H1 (cell line): ENCODE measurements around the gene RAP1A.

ENCODE experiments used
- EGR1 ChIP-seq: IDR thresholded peaks from 2 replicates; pipeline ENCODE4 v1.6.1; 2011; ENCODE audit warnings: low read depth, low read length, borderline replicate concordance
- KDM1A ChIP-seq: fragments of 200-600, 300-600 bp; sonication (generic); IDR thresholded peaks from 2 replicates; pipeline ENCODE4 v1.7.1; 2016; ENCODE audit warnings: mild to moderate bottlenecking, low read length, borderline replicate concordance
- POLR2A ChIP-seq, 2 experiments: IDR thresholded peaks; 1 replicate in 1 of 2; 2 replicates in 1 of 2; pipeline ENCODE4 v1.6.1; 2011; ENCODE audit warnings: low read depth in 2 of 2, low read length in 2 of 2, mild to moderate bottlenecking in 2 of 2; ENCODE audit errors: control extremely low read depth in 1 of 2
- POLR2AphosphoS5 ChIP-seq: IDR thresholded peaks from 2 replicates; pipeline ENCODE4 v1.6.1; 2011; ENCODE audit warnings: low read depth, low read length
- SP1 ChIP-seq: IDR thresholded peaks from 2 replicates; pipeline ENCODE4 v1.6.1; 2011; ENCODE audit warnings: low read depth, low read length
- TAF1 ChIP-seq: IDR thresholded peaks from 2 replicates; pipeline ENCODE4 v1.6.1; 2011; ENCODE audit warnings: mild to moderate bottlenecking, low read depth, low read length
- TF ChIP-seq, protein P1 (sequence below), 3 experiments: IDR thresholded peaks; 1 replicate in 2 of 3; 2 replicates in 1 of 3; pipeline versions ENCODE4 v1.5.1 to v1.6.1; 2011; ENCODE audit warnings: low read length in 3 of 3, mild to moderate bottlenecking in 3 of 3, inconsistent platforms in 2 of 3, low read depth in 1 of 3, moderate library complexity in 1 of 3; ENCODE audit not compliant: insufficient read depth in 1 of 3; ENCODE audit errors: control extremely low read depth in 1 of 3

- TF ChIP-seq POLR2A (IDR thresholded peaks at IDR 0.05; ENCODE audit: control extremely low read depth in 1 of 2, low read depth in 2 of 2, low read length in 2 of 2) (no peak), SP1 (no peak), EGR1 (no peak), TAF1 (no peak), POLR2AphosphoS5 (no peak; the same call in 1 of the 2 replicates), KDM1A (no peak)
- TF ChIP-seq, protein P1, sequence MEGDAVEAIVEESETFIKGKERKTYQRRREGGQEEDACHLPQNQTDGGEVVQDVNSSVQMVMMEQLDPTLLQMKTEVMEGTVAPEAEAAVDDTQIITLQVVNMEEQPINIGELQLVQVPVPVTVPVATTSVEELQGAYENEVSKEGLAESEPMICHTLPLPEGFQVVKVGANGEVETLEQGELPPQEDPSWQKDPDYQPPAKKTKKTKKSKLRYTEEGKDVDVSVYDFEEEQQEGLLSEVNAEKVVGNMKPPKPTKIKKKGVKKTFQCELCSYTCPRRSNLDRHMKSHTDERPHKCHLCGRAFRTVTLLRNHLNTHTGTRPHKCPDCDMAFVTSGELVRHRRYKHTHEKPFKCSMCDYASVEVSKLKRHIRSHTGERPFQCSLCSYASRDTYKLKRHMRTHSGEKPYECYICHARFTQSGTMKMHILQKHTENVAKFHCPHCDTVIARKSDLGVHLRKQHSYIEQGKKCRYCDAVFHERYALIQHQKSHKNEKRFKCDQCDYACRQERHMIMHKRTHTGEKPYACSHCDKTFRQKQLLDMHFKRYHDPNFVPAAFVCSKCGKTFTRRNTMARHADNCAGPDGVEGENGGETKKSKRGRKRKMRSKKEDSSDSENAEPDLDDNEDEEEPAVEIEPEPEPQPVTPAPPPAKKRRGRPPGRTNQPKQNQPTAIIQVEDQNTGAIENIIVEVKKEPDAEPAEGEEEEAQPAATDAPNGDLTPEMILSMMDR (IDR thresholded peaks at IDR 0.05; ENCODE audit: control extremely low read depth in 1 of 3, insufficient read depth in 1 of 3, low read depth in 1 of 3, low read length in 3 of 3): no peak
These were observed 103.7 kb downstream of the RAP1A start for GRCh38 chr1:111723091-111723806.
